Activated naive CD4-positive, alpha-beta T cell treated with anti-CD3 and anti-CD28 coated beads, Interleukin-2, amount 10 ng/mL, durations not matched to agents 7 days and 5 days (primary cell): Measurements from ENCODE around the gene FAM53B.

Experiments used
- CTCF ChIA-PET: fragments of 350-600 bp; sonication (Branson Sonifier 250); formaldehyde crosslinking; loops from one replicate; lab custom pipeline; 2021; ENCODE audit warnings: antibody characterized with exemption; lab: Charles Lee
- DNase-seq: peaks from one replicate; pipeline ENCODE4 v3.0.0-alpha.2; 2020
- H3K27ac Mint-ChIP-seq: one replicate; pipeline ENCODE4 v1.8.0; 2021; ENCODE audit warnings: mild to moderate bottlenecking, moderate library complexity, mixed read lengths
- H3K27me3 Mint-ChIP-seq: one replicate; pipeline ENCODE4 v1.8.0; 2021; ENCODE audit warnings: mild to moderate bottlenecking, mixed read lengths
- H3K36me3 Mint-ChIP-seq: one replicate; pipeline ENCODE4 v1.8.0; 2021; ENCODE audit warnings: mixed read lengths
- H3K4me1 Mint-ChIP-seq: one replicate; pipeline ENCODE4 v1.8.0; 2021; ENCODE audit warnings: mixed read lengths
- H3K4me3 Mint-ChIP-seq: one replicate; pipeline ENCODE4 v1.8.0; 2021; ENCODE audit warnings: mild to moderate bottlenecking, moderate library complexity, mixed read lengths
- H3K9me3 Mint-ChIP-seq: one replicate; pipeline ENCODE4 v1.8.0; 2021; ENCODE audit warnings: mixed read lengths

The FAM53B gene

GRCh38 chr10:124602646-124603365 is 141.4 kb downstream of the FAM53B start:
- CTCF ChIA-PET: interaction anchor here (1.2 kb wide), 1 partner anchor 138 kb away, joined by 3 read pairs; no protein-coding TSS in a partner anchor
- no peaks in the 10 kb centered on the region for H3K4me1 Mint-ChIP-seq
- no peak overlapping the region for H3K4me3 Mint-ChIP-seq
- H3K36me3 Mint-ChIP-seq: no peaks in the 10 kb centered on the region
- H3K27ac Mint-ChIP-seq: no peak overlapping the region
- DNase-seq: no peak
- H3K27me3 Mint-ChIP-seq: peaks cover under 1% of the 10 kb centered on the region
- H3K9me3 Mint-ChIP-seq: no peaks in the 10 kb centered on the region

GRCh38 chr10:124602121-124602561 is 142.0 kb downstream of the FAM53B start:
- no peak for DNase-seq
- H3K4me1 Mint-ChIP-seq: no peaks in the 10 kb centered on the region
- CTCF ChIA-PET: interaction anchor here (1.2 kb wide), 1 partner anchor 139 kb away, joined by 3 read pairs; no protein-coding TSS in a partner anchor
- no peaks in the 10 kb centered on the region for H3K9me3 Mint-ChIP-seq
- no peaks in the 10 kb centered on the region for H3K36me3 Mint-ChIP-seq
- H3K4me3 Mint-ChIP-seq: no peak overlapping the region
- H3K27me3 Mint-ChIP-seq: no peaks in the 10 kb centered on the region
- H3K27ac Mint-ChIP-seq: no peak overlapping the region

GRCh38 chr10:124601431-124602120 is 142.6 kb downstream of the FAM53B start:
- Mint-ChIP-seq H3K36me3 (no peaks in the 10 kb centered on the region), H3K27me3 (no peaks in the 10 kb centered on the region), H3K9me3 (no peaks in the 10 kb centered on the region), H3K4me3 (no peak overlapping the region), H3K4me1 (no peaks in the 10 kb centered on the region), H3K27ac (no peak overlapping the region)
- CTCF ChIA-PET: interaction anchor here (1.2 kb wide), 1 partner anchor 140 kb away, joined by 3 read pairs; no protein-coding TSS in a partner anchor
- DNase-seq: no peak

- no peak for DNase-seq
- Mint-ChIP-seq H3K4me3 (no peak overlapping the region), H3K36me3 (no peaks in the 10 kb centered on the region), H3K27ac (no peak overlapping the region), H3K4me1 (no peaks in the 10 kb centered on the region), H3K9me3 (no peaks in the 10 kb centered on the region), H3K27me3 (no peaks in the 10 kb centered on the region)
- CTCF ChIA-PET: no interaction called here
Observed at GRCh38 chr10:124601016-124601415, 143.2 kb downstream of the FAM53B start.

- H3K27me3 Mint-ChIP-seq: no peaks in the 10 kb centered on the region
- no peaks in the 10 kb centered on the region for H3K9me3 Mint-ChIP-seq
- H3K27ac Mint-ChIP-seq: no peak overlapping the region
- CTCF ChIA-PET: no interaction called here
- no peak overlapping the region for H3K4me3 Mint-ChIP-seq
- no peaks in the 10 kb centered on the region for H3K4me1 Mint-ChIP-seq
- no peak for DNase-seq
- H3K36me3 Mint-ChIP-seq: no peaks in the 10 kb centered on the region
Observed at GRCh38 chr10:124600051-124600880, 143.9 kb downstream of the FAM53B start.

GRCh38 chr10:124599588-124600050 is 144.6 kb downstream of the FAM53B start:
- CTCF ChIA-PET: no interaction called here
- no peaks in the 10 kb centered on the region for H3K4me1 Mint-ChIP-seq
- no peak for DNase-seq
- no peak overlapping the region for H3K4me3 Mint-ChIP-seq
- no peak overlapping the region for H3K27ac Mint-ChIP-seq
- H3K36me3 Mint-ChIP-seq: no peaks in the 10 kb centered on the region
- no peaks in the 10 kb centered on the region for H3K27me3 Mint-ChIP-seq
- no peaks in the 10 kb centered on the region for H3K9me3 Mint-ChIP-seq

- Mint-ChIP-seq H3K36me3 (no peaks in the 10 kb centered on the region), H3K4me3 (no peak overlapping the region), H3K4me1 (no peaks in the 10 kb centered on the region), H3K9me3 (no peaks in the 10 kb centered on the region), H3K27me3 (no peaks in the 10 kb centered on the region), H3K27ac (no peak overlapping the region)
- CTCF ChIA-PET: no interaction called here
- DNase-seq: no peak
Observed at GRCh38 chr10:124598773-124599587, 145.2 kb downstream of the FAM53B start.

GRCh38 chr10:124598196-124598595 is 146.0 kb downstream of the FAM53B start:
- CTCF ChIA-PET: no interaction called here
- no peak for DNase-seq
- H3K4me3 Mint-ChIP-seq: no peak overlapping the region
- no peaks in the 10 kb centered on the region for H3K9me3 Mint-ChIP-seq
- H3K4me1 Mint-ChIP-seq: no peaks in the 10 kb centered on the region
- no peaks in the 10 kb centered on the region for H3K27me3 Mint-ChIP-seq
- H3K27ac Mint-ChIP-seq: no peak overlapping the region
- no peaks in the 10 kb centered on the region for H3K36me3 Mint-ChIP-seq

GRCh38 chr10:124597846-124598165 is 146.4 kb downstream of the FAM53B start:
- Mint-ChIP-seq H3K27me3 (no peaks in the 10 kb centered on the region), H3K27ac (no peak overlapping the region), H3K4me3 (no peak overlapping the region), H3K9me3 (no peaks in the 10 kb centered on the region), H3K36me3 (no peaks in the 10 kb centered on the region), H3K4me1 (no peaks in the 10 kb centered on the region)
- DNase-seq: no peak
- CTCF ChIA-PET: no interaction called here

GRCh38 chr10:124596962-124597845 is 147.0 kb downstream of the FAM53B start:
- no peaks in the 10 kb centered on the region for H3K4me1 Mint-ChIP-seq
- H3K9me3 Mint-ChIP-seq: no peaks in the 10 kb centered on the region
- H3K27me3 Mint-ChIP-seq: no peaks in the 10 kb centered on the region
- H3K36me3 Mint-ChIP-seq: no peaks in the 10 kb centered on the region
- DNase-seq: no peak
- H3K4me3 Mint-ChIP-seq: no peak overlapping the region
- no peak overlapping the region for H3K27ac Mint-ChIP-seq
- CTCF ChIA-PET: no interaction called here

GRCh38 chr10:124596116-124596785 is 147.9 kb downstream of the FAM53B start:
- peaks cover 3% of the 10 kb centered on the region for H3K9me3 Mint-ChIP-seq
- no peaks in the 10 kb centered on the region for H3K36me3 Mint-ChIP-seq
- DNase-seq: no peak
- CTCF ChIA-PET: no interaction called here
- no peak overlapping the region for H3K27ac Mint-ChIP-seq
- H3K27me3 Mint-ChIP-seq: no peaks in the 10 kb centered on the region
- no peaks in the 10 kb centered on the region for H3K4me1 Mint-ChIP-seq
- no peak overlapping the region for H3K4me3 Mint-ChIP-seq

- Mint-ChIP-seq H3K4me3 (no peak overlapping the region), H3K4me1 (no peaks in the 10 kb centered on the region), H3K9me3 (peaks cover 3% of the 10 kb centered on the region), H3K36me3 (no peaks in the 10 kb centered on the region), H3K27me3 (peaks cover 4% of the 10 kb centered on the region), H3K27ac (no peak overlapping the region)
- CTCF ChIA-PET: no interaction called here
- no peak for DNase-seq
Observed at GRCh38 chr10:124595143-124595883, 148.9 kb downstream of the FAM53B start.
